Peyer's patch (tissue), 4 donors: ENCODE measurements around the gene ZNF316. TPM values are rescaled to one million over a fixed set of nuclear protein-coding genes. Genes with fewer than 3 reads are reported as not detected.

Experiments used
- DNase-seq, 3 donors: peaks; one replicate each; pipeline ENCODE4 v3.0.0-alpha.2; 2017 to 2019
- H3K27ac ChIP-seq, 4 donors: fragments of 200-600 bp; sonication (generic); one replicate each; pipeline ENCODE4 v1.5.1; 2016 to 2019
- H3K27me3 ChIP-seq, 2 donors: fragments of 200-600 bp; sonication (generic); one replicate each; pipeline ENCODE4 v1.5.1; 2019
- H3K36me3 ChIP-seq, 3 donors: fragments of 200-600 bp; sonication (generic); one replicate each; pipeline ENCODE4 v1.5.1; 2016 to 2019
- H3K4me1 ChIP-seq, 4 donors: fragments of 200-600 bp; sonication (generic); one replicate each; pipeline ENCODE4 v1.5.1; 2016 to 2019
- H3K4me3 ChIP-seq, 4 donors: fragments of 200-600 bp; sonication (generic); 1 replicate in 3 of 4; 2 replicates in 1 of 4; pipeline ENCODE4 v1.5.1; 2016 to 2019; ENCODE audit warnings: mild to moderate bottlenecking in 1 of 4
- H3K9me3 ChIP-seq, 4 donors: fragments of 200-600 bp; sonication (generic); one replicate each; pipeline ENCODE4 v1.5.1; 2016 to 2019; ENCODE audit warnings: mild to moderate bottlenecking in 1 of 4
- POLR2A ChIP-seq, 2 donors: fragments of 450-650 bp; IDR thresholded peaks; one replicate each; pipeline ENCODE4 v1.5.1; 2017; ENCODE audit warnings: antibody characterized with exemption in 2 of 2, mild to moderate bottlenecking in 2 of 2, moderate library complexity in 2 of 2
- total RNA-seq, 4 donors: library from RNA; depleted of rRNA; stranded (reverse); fragments of >200 nt; gene quantifications; one replicate each; pipeline ENCODE4 v1.1.0, GENCODE V29; 2016
- TF ChIP-seq, protein P1 (sequence below), 6 experiments: fragments of 450-650 bp in 4 of 6; fragments of 200-600 bp in 2 of 6; sonication (generic) in 1 of 6; IDR thresholded peaks; one replicate each; pipeline ENCODE4 v1.5.1; 2017 to 2019; ENCODE audit warnings: antibody characterized with exemption in 6 of 6, mild to moderate bottlenecking in 3 of 6, moderate library complexity in 1 of 6

The ZNF316 gene
- total RNA-seq, 4 donors from 2014 or later: 21.7 to 51.2 (median 39.2) TPM

DNA sequence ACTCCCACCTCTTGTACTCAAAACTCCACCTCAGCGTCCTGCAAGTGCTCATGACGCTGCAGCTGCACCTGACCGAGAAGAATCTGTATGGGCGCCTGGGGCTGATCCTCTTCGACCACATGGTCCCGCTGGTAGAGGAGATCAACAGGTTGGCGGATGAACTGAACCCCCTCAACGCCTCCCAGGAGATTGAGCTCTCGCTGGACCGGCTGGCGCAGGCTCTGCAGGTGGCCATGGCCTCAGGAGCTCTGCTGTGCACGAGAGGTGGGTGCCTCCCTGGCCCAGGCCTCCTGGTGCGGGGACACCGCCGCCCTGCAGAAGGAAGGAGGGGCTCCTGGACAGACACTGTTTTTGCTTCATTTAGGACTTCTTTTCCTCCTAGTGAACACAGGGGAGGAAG lies 37.0 kb upstream of the ZNF316 start:
- DNase-seq: no peak
- Histone ChIP-seq H3K27ac (no peak overlapping the region), H3K9me3 (no peaks in the 10 kb centered on the region), H3K27me3 (no peaks in the 10 kb centered on the region), H3K4me3 (no peak overlapping the region), H3K36me3 (peaks cover 0 to 83% (median 0%) of the 10 kb centered on the region in 3 donors), H3K4me1 (no peaks in the 10 kb centered on the region)
- TF ChIP-seq POLR2A (IDR thresholded peaks at IDR 0.05): no peak
- TF ChIP-seq, protein P1, sequence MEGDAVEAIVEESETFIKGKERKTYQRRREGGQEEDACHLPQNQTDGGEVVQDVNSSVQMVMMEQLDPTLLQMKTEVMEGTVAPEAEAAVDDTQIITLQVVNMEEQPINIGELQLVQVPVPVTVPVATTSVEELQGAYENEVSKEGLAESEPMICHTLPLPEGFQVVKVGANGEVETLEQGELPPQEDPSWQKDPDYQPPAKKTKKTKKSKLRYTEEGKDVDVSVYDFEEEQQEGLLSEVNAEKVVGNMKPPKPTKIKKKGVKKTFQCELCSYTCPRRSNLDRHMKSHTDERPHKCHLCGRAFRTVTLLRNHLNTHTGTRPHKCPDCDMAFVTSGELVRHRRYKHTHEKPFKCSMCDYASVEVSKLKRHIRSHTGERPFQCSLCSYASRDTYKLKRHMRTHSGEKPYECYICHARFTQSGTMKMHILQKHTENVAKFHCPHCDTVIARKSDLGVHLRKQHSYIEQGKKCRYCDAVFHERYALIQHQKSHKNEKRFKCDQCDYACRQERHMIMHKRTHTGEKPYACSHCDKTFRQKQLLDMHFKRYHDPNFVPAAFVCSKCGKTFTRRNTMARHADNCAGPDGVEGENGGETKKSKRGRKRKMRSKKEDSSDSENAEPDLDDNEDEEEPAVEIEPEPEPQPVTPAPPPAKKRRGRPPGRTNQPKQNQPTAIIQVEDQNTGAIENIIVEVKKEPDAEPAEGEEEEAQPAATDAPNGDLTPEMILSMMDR (IDR thresholded peaks at IDR 0.05): no peak

DNA sequence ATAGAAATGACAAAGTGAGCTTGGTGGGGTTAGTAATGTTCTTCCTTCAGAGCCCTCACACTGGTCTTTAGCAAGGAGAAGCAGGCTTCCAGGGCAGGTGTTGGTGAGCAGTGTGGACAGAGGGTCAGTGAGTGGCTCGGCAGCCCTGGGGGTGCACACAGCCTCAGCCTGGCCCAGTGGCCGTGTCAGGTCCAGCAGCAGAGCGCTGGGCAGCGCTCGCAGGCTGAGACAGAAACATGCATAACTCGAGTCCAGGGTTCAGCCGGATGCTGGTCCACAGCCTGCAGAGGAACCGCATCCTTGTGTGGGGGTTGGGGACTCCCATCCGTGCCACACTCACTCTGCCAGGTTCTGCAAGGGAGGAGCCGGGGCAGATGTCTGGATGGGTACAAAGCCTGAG lies 32.7 kb upstream of the ZNF316 start:
- Histone ChIP-seq H3K36me3 (peaks cover 0 to 81% (median 0%) of the 10 kb centered on the region in 3 donors), H3K4me1 (no peaks in the 10 kb centered on the region), H3K9me3 (no peaks in the 10 kb centered on the region), H3K4me3 (no peak overlapping the region), H3K27ac (no peak overlapping the region), H3K27me3 (no peaks in the 10 kb centered on the region)
- no peak for DNase-seq
- TF ChIP-seq POLR2A (IDR thresholded peaks at IDR 0.05): no peak
- TF ChIP-seq, protein P1 (IDR thresholded peaks at IDR 0.05): no peak

DNA sequence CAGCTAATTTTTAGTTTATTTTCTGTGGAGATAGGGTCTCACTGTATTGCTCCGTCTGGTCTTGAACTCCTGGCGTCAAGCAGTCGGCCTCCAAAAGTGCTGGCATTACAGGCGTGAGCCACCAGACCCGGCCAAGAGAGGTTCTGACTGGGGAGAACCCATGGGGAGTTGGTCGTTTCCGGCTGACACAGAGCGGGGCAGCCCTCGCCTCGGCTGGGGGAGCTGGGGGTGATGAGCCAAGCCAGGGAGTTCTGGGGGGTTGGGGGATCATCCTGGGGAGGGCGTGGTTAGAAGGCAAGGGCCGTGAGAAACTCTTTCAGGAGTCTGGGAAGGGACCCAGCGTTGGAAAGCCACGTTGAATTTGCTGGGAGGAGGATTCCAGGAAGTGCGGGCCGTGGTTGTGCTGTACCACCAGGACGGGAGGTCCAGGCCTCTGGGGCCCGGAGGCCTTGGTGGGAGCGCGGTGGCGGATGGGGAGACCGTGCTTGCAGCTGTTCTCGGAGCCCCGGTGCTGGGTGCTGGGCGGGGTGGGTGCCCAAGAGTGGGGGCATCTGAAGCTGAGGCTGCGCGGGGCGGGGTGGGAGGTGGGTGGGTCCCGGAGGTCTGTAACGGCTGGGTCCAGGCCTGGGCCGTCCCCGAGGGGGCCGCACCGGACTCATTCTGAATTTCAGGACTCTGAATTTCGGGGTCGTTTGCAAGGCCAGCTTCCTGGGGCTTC lies 30.1 kb upstream of the ZNF316 start:
- TF ChIP-seq, protein P1 (IDR thresholded peaks at IDR 0.05): no peak
- no peak for TF ChIP-seq POLR2A (IDR thresholded peaks at IDR 0.05)
- H3K36me3 ChIP-seq: peaks cover 0 to 65% (median 0%) of the 10 kb centered on the region in 3 donors

DNA sequence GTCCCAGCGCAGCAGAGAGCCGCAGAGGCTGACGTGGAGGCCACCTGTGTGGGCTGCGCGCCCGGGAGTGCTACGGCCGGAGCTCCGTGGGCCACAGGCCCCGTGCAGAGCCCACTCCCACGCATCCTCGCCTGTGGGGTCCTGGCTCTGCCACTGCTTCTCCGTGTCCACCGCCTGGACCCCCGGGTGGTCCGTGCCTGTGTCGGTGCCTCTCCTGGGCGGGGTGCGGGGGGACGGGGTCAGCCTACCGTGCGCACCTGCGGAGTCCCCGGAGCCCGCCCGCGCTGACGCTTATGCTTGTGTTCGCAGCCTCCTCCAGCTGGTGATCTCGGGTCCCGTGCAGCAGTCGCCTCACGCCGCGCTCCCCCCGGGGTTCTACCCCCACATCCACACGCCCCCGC lies 29.5 kb upstream of the ZNF316 start:
- DNase-seq: no peak
- Histone ChIP-seq H3K27me3 (no peaks in the 10 kb centered on the region), H3K4me1 (no peaks in the 10 kb centered on the region), H3K36me3 (peaks cover 0 to 62% (median 0%) of the 10 kb centered on the region in 3 donors), H3K4me3 (no peak overlapping the region), H3K27ac (no peak overlapping the region), H3K9me3 (no peaks in the 10 kb centered on the region)
- TF ChIP-seq, protein P1 (IDR thresholded peaks at IDR 0.05): no peak
- no peak for TF ChIP-seq POLR2A (IDR thresholded peaks at IDR 0.05)

More for the DNA sequence above, 30.1 kb upstream of the ZNF316 start:
- no peak overlapping the region for H3K27ac ChIP-seq
- H3K4me3 ChIP-seq: no peak overlapping the region
- H3K27me3 ChIP-seq: no peaks in the 10 kb centered on the region
- DNase-seq: no peak
- H3K9me3 ChIP-seq: no peaks in the 10 kb centered on the region
- no peaks in the 10 kb centered on the region for H3K4me1 ChIP-seq

DNA sequence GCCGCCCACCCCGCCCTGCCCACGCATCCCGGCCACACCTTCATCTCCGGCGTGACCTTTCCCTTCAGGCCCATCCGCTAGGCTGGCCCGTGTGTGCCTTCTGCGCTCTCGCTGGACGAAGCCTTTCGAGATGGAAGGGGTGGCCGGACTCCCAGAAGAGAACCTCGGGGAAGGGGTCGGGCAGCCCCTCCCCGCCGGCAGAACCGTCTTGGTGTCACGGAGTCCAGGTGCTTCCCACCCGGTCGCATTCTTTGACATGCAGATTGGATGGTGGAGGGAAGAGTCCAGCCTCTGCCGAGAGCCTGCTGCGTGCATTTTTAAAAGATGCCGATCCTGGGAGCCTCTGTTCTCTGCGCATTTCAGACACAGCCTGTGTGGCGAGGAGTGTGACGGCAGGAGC lies 29.0 kb upstream of the ZNF316 start:
- no peaks in the 10 kb centered on the region for H3K9me3 ChIP-seq
- no peak overlapping the region for H3K27ac ChIP-seq
- no peak for TF ChIP-seq POLR2A (IDR thresholded peaks at IDR 0.05)
- TF ChIP-seq, protein P1 (IDR thresholded peaks at IDR 0.05): no peak
- no peak for DNase-seq
- no peak overlapping the region for H3K4me3 ChIP-seq
- H3K27me3 ChIP-seq: no peaks in the 10 kb centered on the region
- no peaks in the 10 kb centered on the region for H3K4me1 ChIP-seq
- H3K36me3 ChIP-seq: peaks cover 0 to 58% (median 0%) of the 10 kb centered on the region in 3 donors
